Body of pancreas (tissue), 4 donors: ENCODE results near the gene TTC28. TPM values are rescaled to one million over a fixed set of nuclear protein-coding genes. Genes with fewer than 3 reads are reported as not detected.

ENCODE experiments used
- ATAC-seq: fragments of 150-250 bp; one replicate; pipeline ENCODE4 v1.9.1; 2016
- DNase-seq, 4 donors: peaks; one replicate each; pipeline ENCODE4 v3.0.0-alpha.2; 2019
- H3K27ac ChIP-seq, 4 donors: fragments of 200-600 bp; sonication (generic); 1 replicate in 3 of 4; 2 replicates in 1 of 4; pipeline versions ENCODE4 v1.5.1 to v1.6.1; 2016 to 2019; ENCODE audit warnings: mild to moderate bottlenecking in 1 of 4, mixed read lengths in 1 of 4, moderate library complexity in 1 of 4
- H3K27me3 ChIP-seq, 2 donors: fragments of 200-600 bp; sonication (generic); one replicate each; pipeline ENCODE4 v1.6.0; 2016; ENCODE audit warnings: mild to moderate bottlenecking in 1 of 2
- H3K36me3 ChIP-seq, 2 donors: fragments of 200-600 bp; sonication (generic); replicated peaks in 1 of 2; 2 replicates each; pipeline ENCODE4 v1.5.1; 2016; ENCODE audit warnings: low read depth in 2 of 2; ENCODE audit not compliant: insufficient read depth in 1 of 2
- H3K4me1 ChIP-seq: fragments of 200-600 bp; sonication (generic); one replicate; pipeline ENCODE4 v1.6.0; 2016
- H3K4me3 ChIP-seq, 2 donors: fragments of 200-600 bp; sonication (generic); 1 replicate in 1 of 2; 2 replicates in 1 of 2; pipeline ENCODE4 v1.5.1; 2016 to 2019
- H3K9me3 ChIP-seq, 3 donors: fragments of 200-600 bp; sonication (generic); 1 replicate in 2 of 3; 2 replicates in 1 of 3; pipeline ENCODE4 v1.5.1; 2016
- CTCF ChIP-seq, 7 experiments: fragments of 450-650 bp in 4 of 7; fragments of 200-600 bp in 3 of 7; sonication (generic) in 3 of 7; IDR thresholded peaks; one replicate each; pipeline ENCODE4 v1.5.1; 2016 to 2019; ENCODE audit warnings: antibody characterized with exemption in 7 of 7
- POLR2A ChIP-seq, 3 donors: fragments of 450-650 bp; IDR thresholded peaks; one replicate each; pipeline ENCODE4 v1.6.1; 2016; ENCODE audit warnings: antibody characterized with exemption in 3 of 3, mild to moderate bottlenecking in 2 of 3
- WGBS, 2 donors: methylation state at CpG; one replicate each; pipeline ENCODE4 v1.1.5; 2017; 5-methylcytosine and 5-hydroxymethylcytosine counted together
- intact Hi-C: fragments of 100-400 bp; cut with DNase I; formaldehyde crosslinking; loops from one replicate; pipeline ENCODE4 v1.15.1; 2023
- total RNA-seq, 2 donors: library from RNA; depleted of rRNA; stranded (reverse); fragments of >200 nt; gene quantifications; one replicate each; pipeline ENCODE4 v1.1.0, GENCODE V29; 2016

Gene TTC28
- total RNA-seq, 2 donors from 2014 or later = 21.0 to 87.3 TPM

DNA sequence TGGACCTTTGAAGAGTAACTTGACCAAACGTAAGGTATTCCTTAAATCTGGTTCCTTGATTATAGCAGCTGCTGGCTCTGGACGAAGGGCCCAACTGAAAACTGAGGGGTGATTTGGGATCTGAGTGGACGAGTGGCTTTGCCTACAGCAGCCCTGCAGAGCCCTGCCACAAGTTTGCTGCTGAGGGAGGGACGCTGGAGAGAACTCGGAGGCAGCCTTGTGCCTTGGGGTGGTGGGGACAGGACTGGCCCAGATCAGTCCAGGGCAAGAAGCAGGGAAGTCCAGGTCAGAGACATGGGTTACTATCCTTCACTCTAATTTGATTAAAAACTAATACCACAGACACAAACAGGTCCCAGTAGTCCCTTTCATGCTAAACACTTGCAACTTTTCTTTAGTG lies 671.0 kb downstream of the TTC28 start:
- no peaks in the 10 kb centered on the region for H3K27me3 ChIP-seq
- no peaks in the 10 kb centered on the region for H3K36me3 ChIP-seq
- no peaks in the 10 kb centered on the region for H3K9me3 ChIP-seq
- no peak for DNase-seq
- no peak overlapping the region for H3K27ac ChIP-seq
- intact Hi-C loops = loop anchor here (10.0 kb wide), 1 partner anchor 1254 kb away; no protein-coding TSS in a partner anchor
- TF ChIP-seq CTCF (IDR thresholded peaks at IDR 0.05) = no peak
- TF ChIP-seq POLR2A (IDR thresholded peaks at IDR 0.05) = no peak
- no peak overlapping the region for H3K4me3 ChIP-seq
- peaks cover 5% of the 10 kb centered on the region for H3K4me1 ChIP-seq
- 81 to 90% methylated on average over 5 of the region's 5 CpGs for WGBS, 2 donors
- ATAC-seq = no peak

DNA sequence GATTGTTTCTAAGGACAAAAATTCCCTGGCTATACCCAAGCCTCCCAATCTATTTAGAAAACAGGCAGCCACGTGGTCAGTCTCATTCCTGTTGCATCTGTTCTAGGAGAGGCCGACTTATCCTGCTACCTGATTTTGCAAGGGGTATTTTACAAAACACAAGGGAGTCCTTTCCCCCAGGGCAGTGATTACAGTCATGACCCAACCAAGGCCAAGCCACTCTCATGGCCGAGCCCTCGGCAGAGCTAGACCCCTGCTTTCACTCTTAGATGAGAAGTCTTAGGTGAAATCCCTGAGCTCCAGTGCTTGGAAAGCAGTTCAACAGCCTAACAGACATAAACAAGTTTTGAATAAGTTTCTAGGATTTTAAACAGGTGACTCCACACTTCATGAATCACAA lies 671.6 kb downstream of the TTC28 start:
- H3K27me3 ChIP-seq = no peaks in the 10 kb centered on the region
- TF ChIP-seq CTCF (IDR thresholded peaks at IDR 0.05) = no peak
- TF ChIP-seq POLR2A (IDR thresholded peaks at IDR 0.05) = no peak
- H3K27ac ChIP-seq = no peak overlapping the region
- H3K36me3 ChIP-seq = no peaks in the 10 kb centered on the region
- H3K4me3 ChIP-seq = no peak overlapping the region
- DNase-seq (no peak), ATAC-seq (no peak)
- H3K4me1 ChIP-seq = peaks cover 5% of the 10 kb centered on the region
- 91 to 94% methylated on average over 3 to 4 of the region's 4 CpGs for WGBS, 2 donors
- H3K9me3 ChIP-seq = no peaks in the 10 kb centered on the region
- intact Hi-C loops = loop anchor here (10.0 kb wide), 1 partner anchor 1253 kb away; no protein-coding TSS in a partner anchor

- DNase-seq = no peak
- no peak overlapping the region for H3K4me3 ChIP-seq
- H3K27me3 ChIP-seq = no peaks in the 10 kb centered on the region
- peaks cover 5% of the 10 kb centered on the region for H3K4me1 ChIP-seq
- no peak for TF ChIP-seq POLR2A (IDR thresholded peaks at IDR 0.05)
- TF ChIP-seq CTCF (IDR thresholded peaks at IDR 0.05) = no peak
- intact Hi-C loops = loop anchor here (10.0 kb wide), 1 partner anchor 1251 kb away; no protein-coding TSS in a partner anchor
- H3K9me3 ChIP-seq = no peaks in the 10 kb centered on the region
- H3K27ac ChIP-seq = no peak overlapping the region
- no peak for ATAC-seq
- H3K36me3 ChIP-seq = no peaks in the 10 kb centered on the region
- 87 to 93% methylated on average over 7 of the region's 7 CpGs for WGBS, 2 donors
These were observed 673.4 kb downstream of the TTC28 start for GRCh38 chr22:28006271-28006670.

- H3K9me3 ChIP-seq = no peaks in the 10 kb centered on the region
- 91% methylated on average over 6 of the region's 6 CpGs for WGBS, 2 donors
- H3K27me3 ChIP-seq = no peaks in the 10 kb centered on the region
- TF ChIP-seq POLR2A (IDR thresholded peaks at IDR 0.05) (no peak), CTCF (IDR thresholded peaks at IDR 0.05) (no peak)
- peaks cover 5% of the 10 kb centered on the region for H3K4me1 ChIP-seq
- ATAC-seq (no peak), DNase-seq (no peak)
- H3K4me3 ChIP-seq = no peak overlapping the region
- intact Hi-C loops = loop anchor here (10.0 kb wide), 1 partner anchor 1251 kb away; no protein-coding TSS in a partner anchor
- no peaks in the 10 kb centered on the region for H3K36me3 ChIP-seq
- no peak overlapping the region for H3K27ac ChIP-seq
These were observed 674.1 kb downstream of the TTC28 start for GRCh38 chr22:28005513-28005912.

GRCh38 chr22:28004021-28004420 lies 675.6 kb downstream of the TTC28 start:
- intact Hi-C loops = loop anchor here (10.0 kb wide), 1 partner anchor 1249 kb away; no protein-coding TSS in a partner anchor
- no peaks in the 10 kb centered on the region for H3K4me1 ChIP-seq
- no peak overlapping the region for H3K27ac ChIP-seq
- TF ChIP-seq CTCF (IDR thresholded peaks at IDR 0.05) (no peak), POLR2A (IDR thresholded peaks at IDR 0.05) (no peak)
- ATAC-seq (no peak), DNase-seq (no peak)
- no peak overlapping the region for H3K4me3 ChIP-seq
- H3K9me3 ChIP-seq = no peaks in the 10 kb centered on the region
- H3K36me3 ChIP-seq = no peaks in the 10 kb centered on the region
- 89% methylated on average over 6 of the region's 6 CpGs for WGBS, 2 donors
- H3K27me3 ChIP-seq = no peaks in the 10 kb centered on the region
